Neural crest cell (in vitro differentiated cells): ENCODE data around the gene FKBP11. TPM values are rescaled to one million over a fixed set of nuclear protein-coding genes. Genes with fewer than 3 reads are reported as not detected.
A peak's percentile ranks its signal among the peaks of the same experiment; 100 is the strongest.

ENCODE experiments used
- DNase-seq: peaks from one replicate; pipeline ENCODE4 v3.0.0; 2021; ENCODE audit warnings: low read depth, mixed read lengths, low spot score
- H3K27ac Mint-ChIP-seq: one replicate; pipeline ENCODE4 v1.8.0; 2021; ENCODE audit warnings: mild to moderate bottlenecking, mixed read lengths; ENCODE audit not compliant: unreplicated experiment
- H3K27me3 Mint-ChIP-seq: 2 replicates; pipeline ENCODE4 v1.8.0; 2021; ENCODE audit warnings: low read depth, mild to moderate bottlenecking, mixed read lengths
- H3K36me3 Mint-ChIP-seq: 2 replicates; pipeline ENCODE4 v1.8.0; 2021; ENCODE audit warnings: low read depth, mild to moderate bottlenecking, mixed read lengths
- H3K4me1 Mint-ChIP-seq: 2 replicates; pipeline ENCODE4 v1.8.0; 2021; ENCODE audit warnings: mixed read lengths
- H3K4me3 Mint-ChIP-seq: one replicate; pipeline ENCODE4 v1.8.0; 2021; ENCODE audit warnings: mild to moderate bottlenecking, mixed read lengths
- H3K9me3 Mint-ChIP-seq: 2 replicates; pipeline ENCODE4 v1.8.0; 2021; ENCODE audit warnings: mixed read lengths
- total RNA-seq: library from RNA; stranded (reverse); gene quantifications from 2 replicates; pipeline ENCODE4 v1.2.1, GENCODE V29; 2021
- TF ChIP-seq, protein P1 (sequence below): fragments of 200-600 bp; sonication (generic); conservative IDR thresholded peaks from 2 replicates; pipeline ENCODE4 v1.5.0; 2021; ENCODE audit warnings: antibody characterized with exemption, mild to moderate bottlenecking

Gene FKBP11
- total RNA-seq, 1 donor from 2014 or later: 15.1 TPM

DNA sequence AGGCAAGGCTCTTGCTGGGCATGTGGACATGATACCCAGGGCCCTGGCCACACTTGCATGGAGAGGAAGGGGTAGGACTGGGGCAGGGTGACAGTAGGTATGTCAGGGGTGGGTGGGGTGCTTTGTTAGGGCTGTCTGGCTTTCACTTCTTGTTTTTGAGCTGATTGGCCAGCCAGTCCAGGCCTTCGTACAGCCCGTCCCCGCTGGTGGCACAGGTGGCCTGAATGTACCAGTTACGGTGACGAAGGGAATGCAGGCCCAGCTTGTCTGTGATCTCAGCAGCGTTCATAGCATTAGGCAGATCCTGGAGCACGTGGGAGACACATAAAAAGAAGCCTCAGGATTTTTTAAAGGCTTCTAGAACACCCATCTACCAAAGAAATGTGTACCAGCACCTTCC lies 13.5 kb upstream of the FKBP11 start:
- no peak for DNase-seq
- no peaks in the 10 kb centered on the region for H3K9me3 Mint-ChIP-seq
- no peaks in the 10 kb centered on the region for H3K4me1 Mint-ChIP-seq
- H3K27me3 Mint-ChIP-seq: no peaks in the 10 kb centered on the region
- TF ChIP-seq, protein P1, sequence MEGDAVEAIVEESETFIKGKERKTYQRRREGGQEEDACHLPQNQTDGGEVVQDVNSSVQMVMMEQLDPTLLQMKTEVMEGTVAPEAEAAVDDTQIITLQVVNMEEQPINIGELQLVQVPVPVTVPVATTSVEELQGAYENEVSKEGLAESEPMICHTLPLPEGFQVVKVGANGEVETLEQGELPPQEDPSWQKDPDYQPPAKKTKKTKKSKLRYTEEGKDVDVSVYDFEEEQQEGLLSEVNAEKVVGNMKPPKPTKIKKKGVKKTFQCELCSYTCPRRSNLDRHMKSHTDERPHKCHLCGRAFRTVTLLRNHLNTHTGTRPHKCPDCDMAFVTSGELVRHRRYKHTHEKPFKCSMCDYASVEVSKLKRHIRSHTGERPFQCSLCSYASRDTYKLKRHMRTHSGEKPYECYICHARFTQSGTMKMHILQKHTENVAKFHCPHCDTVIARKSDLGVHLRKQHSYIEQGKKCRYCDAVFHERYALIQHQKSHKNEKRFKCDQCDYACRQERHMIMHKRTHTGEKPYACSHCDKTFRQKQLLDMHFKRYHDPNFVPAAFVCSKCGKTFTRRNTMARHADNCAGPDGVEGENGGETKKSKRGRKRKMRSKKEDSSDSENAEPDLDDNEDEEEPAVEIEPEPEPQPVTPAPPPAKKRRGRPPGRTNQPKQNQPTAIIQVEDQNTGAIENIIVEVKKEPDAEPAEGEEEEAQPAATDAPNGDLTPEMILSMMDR: no peak
- no peak overlapping the region for H3K27ac Mint-ChIP-seq
- no peak overlapping the region for H3K4me3 Mint-ChIP-seq
- H3K36me3 Mint-ChIP-seq: no peaks in the 10 kb centered on the region

GRCh38 chr12:48937170-48937569 lies 11.9 kb upstream of the FKBP11 start:
- DNase-seq: no peak
- TF ChIP-seq, protein P1: peak; percentile 27
- H3K27ac Mint-ChIP-seq: no peak overlapping the region

DNA sequence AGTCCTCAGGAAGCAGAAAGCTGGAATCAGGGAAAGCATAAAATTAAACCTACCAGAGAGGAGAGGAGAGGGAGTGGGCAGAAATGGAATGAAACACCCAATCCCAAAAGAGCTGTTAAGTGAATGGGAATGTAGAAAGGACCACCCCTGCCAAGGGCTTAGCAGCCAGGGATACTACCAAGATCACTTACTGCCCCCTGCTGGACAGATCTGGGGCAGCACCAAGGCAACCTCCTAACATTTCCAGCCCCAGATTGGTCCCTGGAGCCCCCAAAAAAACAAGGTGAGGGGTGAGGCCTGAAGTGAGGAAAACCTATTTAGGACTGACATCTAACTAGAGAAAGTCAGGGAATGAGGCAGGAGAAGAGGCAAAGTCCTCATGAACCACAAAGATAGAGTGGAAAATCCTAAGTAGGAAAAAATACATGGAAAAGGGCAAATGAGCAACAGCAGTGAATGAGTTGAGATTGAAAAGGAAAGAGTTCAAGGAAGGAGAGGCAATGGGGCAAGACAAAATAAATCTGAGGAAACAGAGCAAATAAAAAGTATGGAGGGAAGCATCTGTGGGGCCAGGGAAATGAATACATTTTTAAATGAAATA lies 11.2 kb upstream of the FKBP11 start:
- Mint-ChIP-seq H3K9me3 (no peaks in the 10 kb centered on the region), H3K36me3 (no peaks in the 10 kb centered on the region), H3K4me3 (no peak overlapping the region), H3K4me1 (no peaks in the 10 kb centered on the region), H3K27ac (no peak overlapping the region), H3K27me3 (no peaks in the 10 kb centered on the region)
- TF ChIP-seq, protein P1: peak; percentile 93
- peak; percentile 89 for DNase-seq

More at GRCh38 chr12:48937170-48937569, 11.9 kb upstream of the FKBP11 start:
- no peaks in the 10 kb centered on the region for H3K36me3 Mint-ChIP-seq
- no peaks in the 10 kb centered on the region for H3K4me1 Mint-ChIP-seq
- H3K27me3 Mint-ChIP-seq: no peaks in the 10 kb centered on the region
- H3K9me3 Mint-ChIP-seq: no peaks in the 10 kb centered on the region
- H3K4me3 Mint-ChIP-seq: no peak overlapping the region

DNA sequence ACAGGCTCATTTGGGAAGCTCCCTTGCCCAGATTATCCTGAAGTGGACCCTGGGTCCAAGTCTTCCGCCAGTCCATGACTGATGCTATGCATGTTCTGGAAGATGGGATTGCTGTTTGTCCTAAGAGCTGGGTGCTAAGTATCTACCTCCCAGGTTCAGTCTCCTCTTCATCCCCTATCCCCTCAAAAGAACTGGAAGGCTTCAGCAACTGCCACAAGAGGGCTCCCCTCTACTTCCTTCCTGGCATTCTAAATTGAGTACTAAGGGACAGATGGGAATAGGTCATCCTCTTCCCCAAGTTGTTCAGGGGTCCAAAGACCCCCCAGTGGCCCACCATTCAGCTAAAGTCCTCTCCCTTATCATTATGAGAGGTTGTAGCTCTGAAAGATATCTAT lies 9.0 kb upstream of the FKBP11 start:
- no peak for DNase-seq
- TF ChIP-seq, protein P1: peak; percentile 36
- no peaks in the 10 kb centered on the region for H3K4me1 Mint-ChIP-seq

GRCh38 chr12:48933664-48934311 lies 8.5 kb upstream of the FKBP11 start:
- Mint-ChIP-seq H3K36me3 (peaks cover 11% of the 10 kb centered on the region), H3K27me3 (no peaks in the 10 kb centered on the region), H3K4me1 (no peaks in the 10 kb centered on the region), H3K9me3 (no peaks in the 10 kb centered on the region), H3K4me3 (no peak overlapping the region), H3K27ac (no peak overlapping the region)
- no peak for DNase-seq
- TF ChIP-seq, protein P1: no peak

More for the DNA sequence above, 9.0 kb upstream of the FKBP11 start:
- Mint-ChIP-seq H3K27ac (no peak overlapping the region), H3K27me3 (no peaks in the 10 kb centered on the region), H3K36me3 (peaks cover 11% of the 10 kb centered on the region), H3K4me3 (no peak overlapping the region), H3K9me3 (no peaks in the 10 kb centered on the region)
